IPS DF 6.9 (cell line): Measurements from ENCODE around the gene CHKB.
"Not testable (repeated sequence)": the region's sequence is repeated elsewhere in the genome, so short reads cannot be mapped to it uniquely, and the experiment has no call there.

Source experiments
- DNase-seq: peaks from one replicate; pipeline ENCODE4 v3.0.0-alpha.2; 2013; ENCODE audit warnings: low read depth, low spot score
- H3K27ac ChIP-seq: one replicate; pipeline ENCODE4 v1.5.1; 2013; ENCODE audit warnings: low read length, control low read depth
- H3K27me3 ChIP-seq: 2 replicates; pipeline ENCODE4 v1.6.1; 2013; ENCODE audit warnings: mild to moderate bottlenecking, low read length; ENCODE audit not compliant: control insufficient read depth, insufficient read depth
- H3K36me3 ChIP-seq: 2 replicates; pipeline ENCODE4 v1.6.1; 2013; ENCODE audit warnings: low read length; ENCODE audit not compliant: control insufficient read depth, insufficient read depth
- H3K4me1 ChIP-seq: 2 replicates; pipeline ENCODE4 v1.6.1; 2013; ENCODE audit warnings: low read length; ENCODE audit not compliant: control insufficient read depth, insufficient read depth
- H3K4me3 ChIP-seq: 2 replicates; pipeline ENCODE4 v1.5.1; 2013; ENCODE audit warnings: mild to moderate bottlenecking, low read length
- H3K9me3 ChIP-seq: 2 replicates; pipeline ENCODE4 v1.6.1; 2013; ENCODE audit warnings: low read length, inconsistent platforms; ENCODE audit not compliant: control insufficient read depth, insufficient read depth
- WGBS: extraction: QIAGEN DNeasy Blood & Tissue Kit; methylation state at CpG from one replicate; pipeline ENCODE4 v1.1.7; 2013; ENCODE audit warnings: mixed read lengths, missing lambda C conversion rate; ENCODE audit not compliant: insufficient read length, insufficient coverage; 5-methylcytosine and 5-hydroxymethylcytosine counted together

CHKB gene

DNA sequence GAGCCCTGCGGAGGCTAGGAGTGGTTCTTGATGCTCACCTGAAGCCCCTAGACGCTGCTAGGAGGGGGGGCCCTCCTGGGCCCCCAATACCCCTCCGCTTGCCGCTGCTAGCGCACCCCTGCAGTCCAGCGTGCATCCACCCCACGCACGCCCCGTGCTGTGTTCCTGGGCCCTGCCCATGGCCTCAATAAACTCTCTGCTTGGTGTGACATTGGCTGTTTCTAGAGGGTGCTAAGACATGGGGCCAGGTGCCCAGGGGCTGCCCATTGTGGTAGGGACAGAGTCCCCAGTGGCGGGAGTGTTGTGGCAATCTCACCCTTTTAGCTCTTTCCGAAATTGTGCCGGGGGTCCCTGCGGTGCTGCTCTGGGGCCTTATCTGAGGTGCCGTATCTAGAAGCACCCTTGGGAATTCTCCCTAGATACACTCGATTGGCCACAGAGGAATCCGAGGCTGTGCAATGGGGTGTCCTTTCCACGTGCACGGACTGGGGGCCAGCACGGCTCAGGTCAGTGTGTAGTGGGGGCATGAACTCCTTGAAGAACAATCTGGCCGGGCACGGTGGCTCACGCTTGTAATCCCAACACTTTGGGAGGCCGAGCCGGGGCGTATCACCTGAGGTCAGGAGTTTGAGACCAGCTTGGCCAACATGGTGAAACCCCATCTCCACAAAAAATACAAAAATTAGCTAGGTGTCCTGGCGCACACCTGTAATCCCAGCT, 28.9 kb upstream of the CHKB start:
- Histone ChIP-seq H3K4me3 (no peak overlapping the region), H3K9me3 (no peaks in the 10 kb centered on the region), H3K27ac (no peak overlapping the region), H3K36me3 (no peaks in the 10 kb centered on the region), H3K4me1 (0 out of 2 replicates have a peak, but pooled peaks cover 3% of the 10 kb centered on the region), H3K27me3 (no peaks in the 10 kb centered on the region)
- WGBS = no CpG with 5 or more reads among the region's 26 CpGs
- DNase-seq = no peak

DNA sequence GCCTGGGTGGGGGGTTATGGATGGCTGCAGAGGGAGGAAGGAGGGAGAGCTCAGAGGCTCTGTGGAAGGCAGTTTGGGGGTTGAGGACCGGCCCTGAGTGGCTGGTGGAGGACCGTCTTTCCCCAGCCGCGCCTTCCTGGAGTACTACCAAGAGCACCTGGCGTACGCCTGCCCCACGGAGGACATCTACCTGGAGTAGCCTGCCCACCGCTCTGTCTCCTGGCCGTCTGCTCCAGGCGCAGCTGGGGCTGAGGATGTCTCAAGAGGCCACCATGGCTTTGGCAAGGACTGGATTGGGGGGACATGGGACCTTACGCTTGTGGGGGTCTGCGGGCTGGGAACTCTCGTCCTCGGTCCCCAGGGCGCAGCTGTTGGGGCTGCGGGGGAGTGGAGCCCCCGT, 27.9 kb upstream of the CHKB start:
- no peak overlapping the region for H3K27ac ChIP-seq
- DNase-seq = no peak
- whole genome bisulfite sequencing = no CpG with 5 or more reads among the region's 17 CpGs
- no peak overlapping the region for H3K4me3 ChIP-seq
- H3K4me1 ChIP-seq = 0 out of 2 replicates have a peak, but pooled peaks cover 3% of the 10 kb centered on the region
- H3K9me3 ChIP-seq = no peaks in the 10 kb centered on the region
- H3K36me3 ChIP-seq = no peaks in the 10 kb centered on the region
- H3K27me3 ChIP-seq = no peaks in the 10 kb centered on the region

GRCh38 chr22:50610041-50610451, 27.4 kb upstream of the CHKB start:
- Histone ChIP-seq H3K4me1 (0 out of 2 replicates have a peak, but pooled peaks cover 3% of the 10 kb centered on the region), H3K4me3 (no peak overlapping the region), H3K27ac (no peak overlapping the region), H3K27me3 (no peaks in the 10 kb centered on the region), H3K36me3 (no peaks in the 10 kb centered on the region), H3K9me3 (no peaks in the 10 kb centered on the region)
- WGBS = no CpG with 5 or more reads among the region's 11 CpGs
- no peak for DNase-seq

DNA sequence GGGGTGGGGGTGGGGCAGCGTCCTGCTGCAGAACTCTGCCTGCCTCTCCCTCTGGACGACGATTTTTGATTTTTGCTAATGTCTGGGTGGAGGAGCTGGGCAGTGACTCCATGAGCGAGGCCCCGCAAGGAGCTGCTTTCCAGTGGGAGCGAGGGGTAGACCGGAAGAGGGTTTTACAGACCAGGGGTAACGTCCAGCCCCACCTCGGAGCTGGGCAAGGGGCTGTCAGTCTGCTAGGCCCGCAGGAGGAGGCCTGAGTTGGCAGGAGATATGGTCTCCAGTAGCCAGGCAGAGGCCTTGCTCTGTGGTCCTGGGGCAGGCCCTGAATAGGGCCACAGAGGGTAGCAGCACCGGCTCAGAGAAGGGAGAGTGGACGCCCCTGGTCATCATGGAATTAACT, 26.9 kb upstream of the CHKB start:
- no peak for DNase-seq
- no peak overlapping the region for H3K27ac ChIP-seq
- no peaks in the 10 kb centered on the region for H3K36me3 ChIP-seq
- WGBS = no CpG with 5 or more reads among the region's 12 CpGs
- 0 out of 2 replicates have a peak, but pooled peaks cover 3% of the 10 kb centered on the region for H3K4me1 ChIP-seq
- no peaks in the 10 kb centered on the region for H3K9me3 ChIP-seq
- no peaks in the 10 kb centered on the region for H3K27me3 ChIP-seq
- H3K4me3 ChIP-seq = no peak overlapping the region

GRCh38 chr22:50608996-50609395, 26.3 kb upstream of the CHKB start:
- WGBS = no CpG with 5 or more reads among the region's 10 CpGs
- Histone ChIP-seq H3K4me3 (no peak overlapping the region), H3K4me1 (0 out of 2 replicates have a peak, but pooled peaks cover 3% of the 10 kb centered on the region), H3K9me3 (no peaks in the 10 kb centered on the region), H3K27me3 (no peaks in the 10 kb centered on the region), H3K27ac (no peak overlapping the region), H3K36me3 (no peaks in the 10 kb centered on the region)
- no peak for DNase-seq

- not testable (repeated sequence) for H3K27ac ChIP-seq, H3K4me3 ChIP-seq
These were observed 25.6 kb upstream of the CHKB start for GRCh38 chr22:50608058-50608840.

GRCh38 chr22:50607659-50608020, 25.0 kb upstream of the CHKB start:
- H3K4me1 ChIP-seq = 0 out of 2 replicates have a peak, but pooled peaks cover 3% of the 10 kb centered on the region
- H3K36me3 ChIP-seq = no peaks in the 10 kb centered on the region
- H3K4me3 ChIP-seq = no peak overlapping the region
- no CpG with 5 or more reads among the region's 6 CpGs for WGBS
- no peaks in the 10 kb centered on the region for H3K9me3 ChIP-seq
- no peak for DNase-seq
- 0 out of 2 replicates have a peak, but pooled peaks cover under 1% of the 10 kb centered on the region for H3K27me3 ChIP-seq
- H3K27ac ChIP-seq = no peak overlapping the region

More at GRCh38 chr22:50608058-50608840, 25.6 kb upstream of the CHKB start:
- not testable (repeated sequence) for H3K36me3 ChIP-seq, H3K9me3 ChIP-seq, H3K4me1 ChIP-seq, DNase-seq, H3K27me3 ChIP-seq
- WGBS = no CpG with 5 or more reads among the region's 39 CpGs

GRCh38 chr22:50606946-50607658, 24.5 kb upstream of the CHKB start:
- Histone ChIP-seq H3K36me3 (no peaks in the 10 kb centered on the region), H3K27me3 (0 out of 2 replicates have a peak, but pooled peaks cover 5% of the 10 kb centered on the region), H3K27ac (no peak overlapping the region), H3K4me1 (no peaks in the 10 kb centered on the region), H3K9me3 (no peaks in the 10 kb centered on the region), H3K4me3 (no peak overlapping the region)
- WGBS = no CpG with 5 or more reads among the region's 18 CpGs
- DNase-seq = no peak

DNA sequence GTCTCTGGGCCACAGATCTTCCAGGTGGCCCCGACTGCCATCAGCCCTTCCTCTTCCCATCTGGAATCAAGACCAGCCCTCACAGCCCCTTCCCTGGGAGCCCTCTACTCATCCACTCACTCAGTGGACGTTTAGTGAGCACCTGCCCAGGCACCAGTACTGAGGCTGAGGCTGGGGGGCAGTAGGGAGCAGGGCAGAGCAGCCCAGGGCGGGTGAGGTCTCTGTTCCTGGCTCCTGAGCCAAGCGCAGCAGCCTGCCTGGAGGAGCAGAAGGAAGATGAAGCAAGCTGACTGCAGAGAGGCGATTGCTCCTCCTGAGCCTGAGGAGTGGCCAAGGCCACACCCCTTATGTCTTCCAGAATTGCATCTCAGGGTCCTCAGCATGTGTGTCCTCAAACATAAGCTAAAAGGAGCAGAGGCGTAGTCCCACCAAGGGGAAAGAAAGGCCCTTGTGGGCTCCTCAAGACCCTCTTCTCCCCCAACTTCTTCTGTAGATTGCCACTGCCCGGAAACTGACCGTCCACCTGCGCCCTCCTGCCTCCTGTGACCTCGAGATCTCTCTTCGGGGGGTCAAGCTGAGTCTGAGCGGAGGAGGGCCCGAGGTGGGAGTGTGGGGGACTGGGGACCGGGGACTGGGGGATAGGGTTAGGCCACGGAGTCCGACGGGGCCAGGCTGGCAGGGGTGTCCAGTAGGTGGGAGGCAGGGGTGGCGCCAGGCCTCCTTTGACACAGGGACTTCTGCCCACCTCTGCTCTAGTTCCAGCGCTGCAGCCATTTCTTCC, 23.7 kb upstream of the CHKB start:
- Histone ChIP-seq H3K4me3 (no peak overlapping the region), H3K9me3 (no peaks in the 10 kb centered on the region), H3K27me3 (peaks cover 5% of the 10 kb centered on the region; the same call in 1 of the 2 replicates), H3K27ac (no peak overlapping the region), H3K36me3 (no peaks in the 10 kb centered on the region), H3K4me1 (0 out of 2 replicates have a peak, but pooled peaks cover 2% of the 10 kb centered on the region)
- WGBS = no CpG with 5 or more reads among the region's 19 CpGs
- no peak for DNase-seq
